Ascending aorta (tissue), 2 donors: Measurements from ENCODE around the gene SEZ6L. TPM values are rescaled to one million over a fixed set of nuclear protein-coding genes. Genes with fewer than 3 reads are reported as not detected.

Experiments
- DNase-seq, 2 donors: peaks; one replicate each; pipeline ENCODE4 v3.0.0-alpha.2; 2019; ENCODE audit warnings: low spot score in 2 of 2
- H3K27ac ChIP-seq, 2 donors: fragments of 200-600 bp; sonication (generic); one replicate each; pipeline ENCODE4 v1.5.1; 2016 to 2017; ENCODE audit warnings: mild to moderate bottlenecking in 1 of 2
- H3K27me3 ChIP-seq: fragments of 200-600 bp; sonication (generic); one replicate; pipeline ENCODE4 v1.5.1; 2017
- H3K36me3 ChIP-seq, 2 donors: fragments of 200-600 bp; sonication (generic); one replicate each; pipeline ENCODE4 v1.5.1; 2016
- H3K4me1 ChIP-seq, 2 donors: fragments of 200-600 bp; sonication (generic); one replicate each; pipeline ENCODE4 v1.5.1; 2016 to 2017; ENCODE audit warnings: mild to moderate bottlenecking in 1 of 2
- H3K4me3 ChIP-seq, 2 donors: fragments of 200-600 bp; sonication (generic); one replicate each; pipeline ENCODE4 v1.5.1; 2016 to 2017; ENCODE audit warnings: mild to moderate bottlenecking in 1 of 2
- H3K9me3 ChIP-seq, 2 donors: fragments of 200-600 bp; sonication (generic); one replicate each; pipeline ENCODE4 v1.5.1; 2016
- intact Hi-C: fragments of 100-400 bp; cut with DNase I; formaldehyde crosslinking; loops from one replicate; pipeline ENCODE4 v1.15.1; 2023
- total RNA-seq: library from RNA; depleted of rRNA; stranded (reverse); fragments of >200 nt; gene quantifications from one replicate; pipeline ENCODE4 v1.1.0, GENCODE V29; 2016
- TF ChIP-seq, protein P1 (sequence below), 3 experiments: fragments of 200-600 bp in 2 of 3; fragments of 450-650 bp in 1 of 3; sonication (generic) in 2 of 3; IDR thresholded peaks; one replicate each; pipeline ENCODE4 v1.5.1; 2016 to 2019; ENCODE audit warnings: antibody characterized with exemption in 3 of 3, mild to moderate bottlenecking in 1 of 3, moderate library complexity in 1 of 3

SEZ6L gene
- total RNA-seq, 1 donor from 2014 or later, result not detected

- H3K36me3 ChIP-seq, result no peaks in the 10 kb centered on the region
- intact Hi-C loops, result no loop called here
- H3K4me3 ChIP-seq, result no peak overlapping the region
- DNase-seq, result no peak
- no peaks in the 10 kb centered on the region for H3K4me1 ChIP-seq
- TF ChIP-seq, protein P1, sequence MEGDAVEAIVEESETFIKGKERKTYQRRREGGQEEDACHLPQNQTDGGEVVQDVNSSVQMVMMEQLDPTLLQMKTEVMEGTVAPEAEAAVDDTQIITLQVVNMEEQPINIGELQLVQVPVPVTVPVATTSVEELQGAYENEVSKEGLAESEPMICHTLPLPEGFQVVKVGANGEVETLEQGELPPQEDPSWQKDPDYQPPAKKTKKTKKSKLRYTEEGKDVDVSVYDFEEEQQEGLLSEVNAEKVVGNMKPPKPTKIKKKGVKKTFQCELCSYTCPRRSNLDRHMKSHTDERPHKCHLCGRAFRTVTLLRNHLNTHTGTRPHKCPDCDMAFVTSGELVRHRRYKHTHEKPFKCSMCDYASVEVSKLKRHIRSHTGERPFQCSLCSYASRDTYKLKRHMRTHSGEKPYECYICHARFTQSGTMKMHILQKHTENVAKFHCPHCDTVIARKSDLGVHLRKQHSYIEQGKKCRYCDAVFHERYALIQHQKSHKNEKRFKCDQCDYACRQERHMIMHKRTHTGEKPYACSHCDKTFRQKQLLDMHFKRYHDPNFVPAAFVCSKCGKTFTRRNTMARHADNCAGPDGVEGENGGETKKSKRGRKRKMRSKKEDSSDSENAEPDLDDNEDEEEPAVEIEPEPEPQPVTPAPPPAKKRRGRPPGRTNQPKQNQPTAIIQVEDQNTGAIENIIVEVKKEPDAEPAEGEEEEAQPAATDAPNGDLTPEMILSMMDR (IDR thresholded peaks at IDR 0.05), result no peak
- H3K9me3 ChIP-seq, result no peaks in the 10 kb centered on the region
- no peak overlapping the region for H3K27ac ChIP-seq
- no peaks in the 10 kb centered on the region for H3K27me3 ChIP-seq
Observed at GRCh38 chr22:26313291-26313690, 144.0 kb downstream of the SEZ6L start.

- Histone ChIP-seq H3K4me3 (no peak overlapping the region), H3K9me3 (no peaks in the 10 kb centered on the region), H3K4me1 (no peaks in the 10 kb centered on the region), H3K27ac (no peak overlapping the region), H3K27me3 (no peaks in the 10 kb centered on the region), H3K36me3 (no peaks in the 10 kb centered on the region)
- TF ChIP-seq, protein P1 (IDR thresholded peaks at IDR 0.05), result no peak
- DNase-seq, result no peak
- intact Hi-C loops, result no loop called here
Observed at GRCh38 chr22:26314171-26314570, 144.9 kb downstream of the SEZ6L start.

- TF ChIP-seq, protein P1 (IDR thresholded peaks at IDR 0.05), result no peak
- Histone ChIP-seq H3K4me1 (no peaks in the 10 kb centered on the region), H3K4me3 (no peak overlapping the region), H3K27ac (no peak overlapping the region), H3K27me3 (no peaks in the 10 kb centered on the region), H3K9me3 (no peaks in the 10 kb centered on the region), H3K36me3 (no peaks in the 10 kb centered on the region)
- DNase-seq, result no peak
- intact Hi-C loops, result no loop called here
Observed at GRCh38 chr22:26314656-26315055, 145.4 kb downstream of the SEZ6L start.

DNA sequence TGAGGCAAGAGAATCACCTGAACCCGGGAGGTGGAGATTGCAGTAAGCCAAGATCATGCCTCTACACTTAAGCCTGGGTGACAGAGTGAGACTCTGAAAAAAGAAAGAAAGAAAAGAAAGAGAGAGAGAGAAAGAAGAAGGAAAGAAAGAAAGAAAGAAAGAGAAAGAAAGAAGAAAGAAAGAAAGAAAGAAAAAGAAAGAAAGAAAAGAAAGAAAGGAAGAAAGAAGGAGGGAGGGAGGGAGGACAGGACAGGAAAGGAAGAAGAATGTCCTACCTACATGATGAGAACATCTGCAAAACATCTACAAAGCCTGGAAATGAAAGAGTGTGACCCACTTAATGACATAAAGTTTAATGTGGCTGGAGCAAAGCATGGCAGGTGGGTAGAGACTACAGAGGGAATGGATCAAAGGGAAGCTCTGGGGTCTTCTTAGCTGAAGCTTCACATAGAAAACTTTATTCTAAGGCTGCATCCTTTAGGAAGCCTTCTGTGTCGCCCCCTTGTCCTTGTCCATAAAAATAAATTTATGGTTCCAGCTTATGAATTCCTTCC, 147.5 kb downstream of the SEZ6L start:
- no peaks in the 10 kb centered on the region for H3K36me3 ChIP-seq
- H3K27me3 ChIP-seq, result no peaks in the 10 kb centered on the region
- no peaks in the 10 kb centered on the region for H3K9me3 ChIP-seq
- DNase-seq, result no peak
- intact Hi-C loops, result no loop called here
- no peaks in the 10 kb centered on the region for H3K4me1 ChIP-seq
- TF ChIP-seq, protein P1 (IDR thresholded peaks at IDR 0.05), result no peak
- H3K27ac ChIP-seq, result no peak overlapping the region
- H3K4me3 ChIP-seq, result no peak overlapping the region

GRCh38 chr22:26318975-26319374, 149.7 kb downstream of the SEZ6L start:
- TF ChIP-seq, protein P1 (IDR thresholded peaks at IDR 0.05), result no peak
- Histone ChIP-seq H3K36me3 (no peaks in the 10 kb centered on the region), H3K9me3 (no peaks in the 10 kb centered on the region), H3K27me3 (no peaks in the 10 kb centered on the region), H3K4me3 (no peak overlapping the region), H3K4me1 (no peaks in the 10 kb centered on the region), H3K27ac (no peak overlapping the region)
- DNase-seq, result no peak
- intact Hi-C loops, result no loop called here

DNA sequence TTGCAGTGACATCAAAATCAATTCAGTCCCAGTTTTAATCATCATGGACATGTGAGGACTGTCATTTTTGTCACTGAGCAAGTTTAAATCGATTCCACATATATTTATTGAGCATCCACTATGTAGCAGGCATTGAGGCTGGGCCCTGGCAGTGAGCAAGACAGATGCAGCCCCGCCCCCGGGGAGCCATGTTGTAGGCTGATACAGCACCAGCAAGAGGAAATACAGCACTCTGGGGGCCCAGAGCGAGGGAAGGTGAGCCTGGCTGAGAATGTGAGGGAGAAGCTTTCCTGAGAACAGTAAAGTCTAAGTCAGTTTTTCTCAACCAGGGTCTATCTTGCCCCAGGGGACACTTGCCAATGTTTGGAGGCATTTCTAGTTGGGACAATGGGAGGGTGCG, 151.2 kb downstream of the SEZ6L start:
- TF ChIP-seq, protein P1 (IDR thresholded peaks at IDR 0.05), result no peak
- Histone ChIP-seq H3K9me3 (no peaks in the 10 kb centered on the region), H3K27me3 (no peaks in the 10 kb centered on the region), H3K27ac (no peak overlapping the region), H3K4me1 (no peaks in the 10 kb centered on the region), H3K36me3 (no peaks in the 10 kb centered on the region), H3K4me3 (no peak overlapping the region)
- no peak for DNase-seq
- intact Hi-C loops, result no loop called here
